HL-60 (cell line): ENCODE results near the gene ALK.

Experiments
- CTCF ChIP-seq: IDR thresholded peaks from one replicate; pipeline ENCODE4 v1.5.1; 2011; ENCODE audit warnings: low read length, control low read depth, inconsistent platforms; ENCODE audit not compliant: insufficient read depth
- GABPA ChIP-seq: IDR thresholded peaks from 2 replicates; pipeline ENCODE4 v1.6.1; 2012; ENCODE audit warnings: low read depth
- POLR2AphosphoS5 ChIP-seq: IDR thresholded peaks from 2 replicates; pipeline ENCODE4 v1.6.1; 2012; ENCODE audit warnings: low read depth
- SPI1 ChIP-seq: IDR thresholded peaks from 2 replicates; pipeline ENCODE4 v1.6.1; 2012; ENCODE audit warnings: low read depth, mild to moderate bottlenecking, borderline replicate concordance
- TF ChIP-seq, protein P1 (sequence below): IDR thresholded peaks from 2 replicates; pipeline ENCODE4 v1.6.1; 2012; ENCODE audit warnings: low read depth; ENCODE audit not compliant: insufficient replicate concordance

DNA sequence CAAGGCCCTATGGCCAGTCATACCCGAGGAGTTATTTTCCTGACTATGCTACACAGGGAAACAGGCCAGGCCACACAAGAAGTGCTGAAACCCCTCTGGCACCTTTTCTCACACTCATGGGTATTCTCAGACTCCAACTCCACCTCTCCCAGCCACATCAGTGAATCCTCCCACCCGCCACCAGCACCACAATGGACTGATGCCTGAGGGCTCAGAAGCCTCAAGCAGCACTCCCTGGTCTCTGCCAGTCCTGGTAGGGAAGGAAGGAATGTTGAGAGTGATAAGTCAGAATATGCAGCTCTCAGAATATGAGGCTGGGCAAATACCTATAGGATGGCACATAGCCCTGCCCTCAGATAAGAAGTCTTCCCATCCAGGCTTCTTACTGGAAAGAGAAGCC is 391.1 kb downstream of the ALK start:
- TF ChIP-seq CTCF (no peak), POLR2AphosphoS5 (no peak), GABPA (no peak), SPI1 (no peak)
- TF ChIP-seq, protein P1, sequence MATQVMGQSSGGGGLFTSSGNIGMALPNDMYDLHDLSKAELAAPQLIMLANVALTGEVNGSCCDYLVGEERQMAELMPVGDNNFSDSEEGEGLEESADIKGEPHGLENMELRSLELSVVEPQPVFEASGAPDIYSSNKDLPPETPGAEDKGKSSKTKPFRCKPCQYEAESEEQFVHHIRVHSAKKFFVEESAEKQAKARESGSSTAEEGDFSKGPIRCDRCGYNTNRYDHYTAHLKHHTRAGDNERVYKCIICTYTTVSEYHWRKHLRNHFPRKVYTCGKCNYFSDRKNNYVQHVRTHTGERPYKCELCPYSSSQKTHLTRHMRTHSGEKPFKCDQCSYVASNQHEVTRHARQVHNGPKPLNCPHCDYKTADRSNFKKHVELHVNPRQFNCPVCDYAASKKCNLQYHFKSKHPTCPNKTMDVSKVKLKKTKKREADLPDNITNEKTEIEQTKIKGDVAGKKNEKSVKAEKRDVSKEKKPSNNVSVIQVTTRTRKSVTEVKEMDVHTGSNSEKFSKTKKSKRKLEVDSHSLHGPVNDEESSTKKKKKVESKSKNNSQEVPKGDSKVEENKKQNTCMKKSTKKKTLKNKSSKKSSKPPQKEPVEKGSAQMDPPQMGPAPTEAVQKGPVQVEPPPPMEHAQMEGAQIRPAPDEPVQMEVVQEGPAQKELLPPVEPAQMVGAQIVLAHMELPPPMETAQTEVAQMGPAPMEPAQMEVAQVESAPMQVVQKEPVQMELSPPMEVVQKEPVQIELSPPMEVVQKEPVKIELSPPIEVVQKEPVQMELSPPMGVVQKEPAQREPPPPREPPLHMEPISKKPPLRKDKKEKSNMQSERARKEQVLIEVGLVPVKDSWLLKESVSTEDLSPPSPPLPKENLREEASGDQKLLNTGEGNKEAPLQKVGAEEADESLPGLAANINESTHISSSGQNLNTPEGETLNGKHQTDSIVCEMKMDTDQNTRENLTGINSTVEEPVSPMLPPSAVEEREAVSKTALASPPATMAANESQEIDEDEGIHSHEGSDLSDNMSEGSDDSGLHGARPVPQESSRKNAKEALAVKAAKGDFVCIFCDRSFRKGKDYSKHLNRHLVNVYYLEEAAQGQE: no peak
